ENCODE data around the gene TPP2.

- TF ChIP-seq CTCF (IDR thresholded peaks at IDR 0.05; ENCODE audit: low read depth, low read length, missing input control) = no peak
- TF ChIP-seq MAX (IDR thresholded peaks at IDR 0.05) = no peak
- TF ChIP-seq RXRA (IDR thresholded peaks at IDR 0.05) = no peak
- no peak for TF ChIP-seq RAD21 (IDR thresholded peaks at IDR 0.05)
- TF ChIP-seq REST (IDR thresholded peaks at IDR 0.05) = no peak
- no peak for TF ChIP-seq ATF3 (IDR thresholded peaks at IDR 0.05)
- TF ChIP-seq ZBTB33 (IDR thresholded peaks at IDR 0.05) = no peak
- TF ChIP-seq JUND (IDR thresholded peaks at IDR 0.05) = no peak
- TF ChIP-seq EGR1 (IDR thresholded peaks at IDR 0.05; ENCODE audit: low read depth in 2 of 2) = no peak
- no peak for TF ChIP-seq TAF1 (conservative IDR thresholded peaks at IDR 0.05)
- TF ChIP-seq FOXA2 (IDR thresholded peaks at IDR 0.05) = no peak
- no peak for TF ChIP-seq SP1 (IDR thresholded peaks at IDR 0.05)
- no peak for TF ChIP-seq HNF4A (conservative IDR thresholded peaks at IDR 0.05)
- no peak for TF ChIP-seq GABPA (IDR thresholded peaks at IDR 0.05 in 1 of 2, conservative IDR thresholded peaks at IDR 0.05 in 1 of 2)
These were observed 95.7 kb downstream of the TPP2 start for GRCh38 chr13:102692491-102692826.

All from liver (tissue), 3 donors.